Fibroblast of villous mesenchyme (primary cell): ENCODE measurements around the gene ATP11A. TPM values are rescaled to one million over a fixed set of nuclear protein-coding genes. Genes with fewer than 3 reads are reported as not detected.

Source experiments
- DNase-seq: peaks from one replicate; pipeline ENCODE4 v3.0.0-alpha.2; 2010; ENCODE audit warnings: low read depth
- H3K4me3 ChIP-seq: 2 replicates; pipeline ENCODE4 v1.5.1; 2011; ENCODE audit warnings: low read depth, mild to moderate bottlenecking, low read length
- total RNA-seq: library from RNA; depleted of rRNA; stranded (reverse); fragments of >200 nt; gene quantifications from 2 replicates; pipeline ENCODE4 v1.2.3, GENCODE V29; 2012
- TF ChIP-seq, protein P1 (sequence below): IDR thresholded peaks from 2 replicates; pipeline ENCODE4 v1.5.1; 2012; ENCODE audit warnings: low read depth, mild to moderate bottlenecking, low read length; ENCODE audit not compliant: insufficient read depth

ATP11A gene
- total RNA-seq, 1 donor, result 6.9 TPM

DNA sequence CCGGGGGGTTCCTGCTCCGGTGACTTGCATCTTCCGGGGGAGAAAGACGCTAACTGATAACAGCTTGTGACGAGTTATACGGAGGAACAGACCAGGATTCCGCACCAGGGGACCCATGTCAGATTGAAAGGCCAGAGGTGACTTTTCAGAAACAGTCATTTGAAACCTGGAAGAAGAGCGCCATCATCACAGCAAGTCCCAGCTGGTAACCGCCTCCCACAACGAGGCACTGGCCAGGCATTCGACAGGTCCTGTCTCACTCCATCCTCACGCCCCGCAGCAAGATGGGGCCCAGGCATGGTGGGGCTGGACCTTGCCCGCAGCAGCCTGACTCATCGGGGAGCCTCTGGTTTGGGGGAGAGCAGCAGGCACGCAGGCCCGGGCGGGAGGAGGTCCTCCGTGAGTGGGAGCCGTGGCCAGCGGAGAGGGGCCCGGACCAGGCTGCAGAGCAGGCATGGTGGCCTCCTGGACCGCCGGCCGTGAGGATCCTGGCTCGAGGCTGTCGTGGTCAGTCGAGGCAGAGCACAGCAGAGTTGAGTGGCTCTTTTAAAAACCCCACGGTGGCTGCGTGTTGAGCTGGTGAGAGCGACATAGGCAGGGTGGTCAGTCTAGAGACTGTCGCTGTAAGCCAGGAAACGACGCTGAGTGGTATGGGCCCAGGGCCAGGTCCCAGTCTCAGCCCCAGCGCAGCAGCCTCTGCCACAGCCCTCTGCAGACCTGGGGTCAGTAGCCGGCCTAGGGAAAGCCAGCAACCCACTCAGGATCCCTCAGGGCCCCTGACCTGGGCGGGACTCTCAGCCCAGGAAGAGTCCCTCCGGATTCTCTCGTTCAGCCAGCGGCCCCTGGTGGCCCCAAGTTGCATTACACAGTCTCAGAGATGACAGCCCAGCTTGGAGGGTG, 184.3 kb downstream of the ATP11A start:
- TF ChIP-seq, protein P1, sequence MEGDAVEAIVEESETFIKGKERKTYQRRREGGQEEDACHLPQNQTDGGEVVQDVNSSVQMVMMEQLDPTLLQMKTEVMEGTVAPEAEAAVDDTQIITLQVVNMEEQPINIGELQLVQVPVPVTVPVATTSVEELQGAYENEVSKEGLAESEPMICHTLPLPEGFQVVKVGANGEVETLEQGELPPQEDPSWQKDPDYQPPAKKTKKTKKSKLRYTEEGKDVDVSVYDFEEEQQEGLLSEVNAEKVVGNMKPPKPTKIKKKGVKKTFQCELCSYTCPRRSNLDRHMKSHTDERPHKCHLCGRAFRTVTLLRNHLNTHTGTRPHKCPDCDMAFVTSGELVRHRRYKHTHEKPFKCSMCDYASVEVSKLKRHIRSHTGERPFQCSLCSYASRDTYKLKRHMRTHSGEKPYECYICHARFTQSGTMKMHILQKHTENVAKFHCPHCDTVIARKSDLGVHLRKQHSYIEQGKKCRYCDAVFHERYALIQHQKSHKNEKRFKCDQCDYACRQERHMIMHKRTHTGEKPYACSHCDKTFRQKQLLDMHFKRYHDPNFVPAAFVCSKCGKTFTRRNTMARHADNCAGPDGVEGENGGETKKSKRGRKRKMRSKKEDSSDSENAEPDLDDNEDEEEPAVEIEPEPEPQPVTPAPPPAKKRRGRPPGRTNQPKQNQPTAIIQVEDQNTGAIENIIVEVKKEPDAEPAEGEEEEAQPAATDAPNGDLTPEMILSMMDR, result peak; percentile 97
- H3K4me3 ChIP-seq, result no peak overlapping the region
- DNase-seq, result peak; percentile 65

DNA sequence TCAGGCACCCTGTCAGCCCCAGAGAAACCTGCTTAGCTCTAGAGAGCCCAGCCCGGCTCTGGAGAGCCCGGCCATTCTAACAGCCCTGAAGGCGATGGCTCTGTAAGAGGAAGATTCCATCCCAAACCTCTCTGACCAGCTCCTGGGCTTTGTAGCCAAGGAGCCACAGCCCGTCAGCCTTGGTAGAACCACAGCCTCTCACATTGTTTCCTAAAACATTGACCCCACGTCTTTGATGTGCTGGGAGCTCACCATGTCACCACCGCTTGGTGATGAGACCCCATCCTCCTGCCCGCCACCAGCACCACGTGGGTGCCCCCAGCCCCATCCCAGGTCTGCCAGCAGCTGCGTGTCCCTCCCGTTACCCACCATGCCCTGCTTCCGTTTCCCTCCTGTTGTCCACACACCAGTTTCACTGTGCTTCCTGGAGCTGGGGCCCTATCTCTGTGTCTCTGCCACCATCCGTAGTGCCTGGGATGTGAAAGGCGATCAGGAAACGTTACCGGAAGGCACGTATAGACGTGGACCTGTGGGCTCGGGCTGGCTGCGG, 185.0 kb downstream of the ATP11A start:
- no peak for DNase-seq
- TF ChIP-seq, protein P1, result no peak
- H3K4me3 ChIP-seq, result no peak overlapping the region

DNA sequence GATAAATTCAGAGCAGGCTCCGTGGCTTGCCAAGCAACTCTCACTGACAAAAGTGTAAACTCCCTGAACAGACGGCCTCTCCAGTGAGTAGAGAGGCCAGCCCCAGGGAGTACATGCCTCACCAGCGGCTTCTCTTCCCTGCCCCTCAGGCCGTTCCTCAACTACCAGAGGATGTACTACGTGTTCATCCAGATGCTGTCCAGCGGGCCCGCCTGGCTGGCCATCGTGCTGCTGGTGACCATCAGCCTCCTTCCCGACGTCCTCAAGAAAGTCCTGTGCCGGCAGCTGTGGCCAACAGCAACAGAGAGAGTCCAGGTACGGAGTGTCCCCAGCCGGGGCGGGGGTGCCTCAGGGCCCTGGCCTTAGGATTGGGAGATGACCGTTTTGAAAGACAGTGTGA, 185.8 kb downstream of the ATP11A start:
- H3K4me3 ChIP-seq, result no peak overlapping the region
- TF ChIP-seq, protein P1, result no peak
- no peak for DNase-seq

DNA sequence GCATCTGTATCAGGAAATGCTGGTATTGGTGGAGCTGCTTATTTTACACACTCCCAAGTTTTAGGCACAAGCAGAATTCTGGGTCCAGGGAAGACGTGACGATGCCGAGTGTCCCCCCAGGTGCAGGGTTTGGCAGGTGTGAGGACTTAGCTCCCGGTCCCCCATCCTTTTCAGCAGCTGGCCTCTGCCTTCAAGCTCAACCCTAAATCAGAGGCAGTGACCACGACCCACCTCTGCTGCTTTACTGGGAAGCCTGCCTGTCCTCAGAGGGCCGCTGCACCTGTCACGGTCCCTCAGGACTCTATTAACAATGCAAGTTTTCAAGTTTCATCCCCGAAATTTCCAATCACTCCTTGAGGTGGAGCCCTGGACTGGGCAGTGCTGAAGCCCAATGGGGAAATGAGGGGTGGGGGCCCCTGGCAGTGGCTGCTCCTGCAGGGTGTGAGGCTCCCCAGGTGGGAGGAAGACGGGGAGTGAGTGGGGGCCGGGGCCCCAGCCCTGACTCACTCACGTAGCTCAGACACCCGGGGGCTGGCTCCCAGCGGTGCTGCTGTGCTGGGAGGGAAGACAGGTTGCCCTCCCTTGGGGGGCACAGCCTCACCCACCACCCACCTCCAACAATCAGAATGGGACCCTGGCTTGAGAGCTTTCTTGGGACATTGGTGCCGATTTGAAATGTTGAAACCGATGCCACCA, 186.6 kb downstream of the ATP11A start:
- no peak for DNase-seq
- TF ChIP-seq, protein P1, result no peak
- H3K4me3 ChIP-seq, result no peak overlapping the region

DNA sequence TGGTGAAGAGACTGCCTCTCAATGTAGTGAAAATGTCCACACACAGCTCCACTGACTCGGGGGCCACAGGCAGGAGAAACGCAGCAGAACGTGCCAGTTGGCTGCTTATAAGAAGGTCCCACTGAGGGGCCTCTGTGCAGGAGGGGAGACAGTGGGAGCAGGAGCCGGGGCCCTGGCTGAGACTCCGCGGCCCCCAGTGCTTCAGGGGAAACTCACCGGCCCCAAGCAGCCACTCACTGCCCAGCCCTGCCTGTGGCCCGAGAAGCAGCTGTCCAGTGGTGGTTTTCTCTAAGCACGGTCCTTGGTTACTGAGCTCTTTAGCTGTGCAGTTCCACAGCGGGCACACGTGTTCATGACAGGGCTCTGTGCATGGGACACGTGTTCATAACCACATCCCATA, 187.2 kb downstream of the ATP11A start:
- no peak overlapping the region for H3K4me3 ChIP-seq
- TF ChIP-seq, protein P1, result no peak
- no peak for DNase-seq

DNA sequence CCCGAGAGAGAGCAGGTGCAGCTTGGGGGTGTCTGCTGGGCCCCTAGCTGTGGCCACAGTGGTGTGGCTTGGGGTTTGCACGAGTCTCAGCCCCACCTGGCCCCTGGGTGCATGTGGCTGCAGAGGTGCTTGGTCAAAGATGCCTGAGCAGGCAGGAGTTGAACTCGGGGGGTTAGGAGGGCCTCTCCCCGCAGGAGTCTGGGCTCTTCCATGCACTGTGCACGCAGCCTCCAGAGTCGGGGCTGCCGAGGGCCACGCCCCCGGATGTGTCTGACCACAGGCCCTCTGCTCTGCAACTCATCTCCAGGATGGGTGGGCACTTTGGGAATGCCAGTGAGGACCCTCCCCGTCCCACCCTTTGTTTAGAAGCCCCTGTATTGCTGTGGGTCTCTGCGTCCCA, 187.7 kb downstream of the ATP11A start:
- no peak overlapping the region for H3K4me3 ChIP-seq
- DNase-seq, result no peak
- TF ChIP-seq, protein P1, result no peak
